Prostate gland (tissue), 2 donors: Measurements from ENCODE around the gene FAM237A.

Source experiments
- POLR2A ChIP-seq: fragments of 450-650 bp; IDR thresholded peaks from one replicate; pipeline ENCODE4 v1.6.1; 2016; ENCODE audit warnings: antibody characterized with exemption, mild to moderate bottlenecking
- POLR2AphosphoS5 ChIP-seq: sonication (generic); formaldehyde crosslinking; IDR thresholded peaks from one replicate; pipeline ENCODE4 v1.6.1; 2017; ENCODE audit warnings: antibody characterized with exemption
- TF ChIP-seq, protein P1 (sequence below), 4 experiments: fragments of 200-600 bp in 2 of 4; fragments of 450-650 bp in 2 of 4; sonication (generic) in 2 of 4; IDR thresholded peaks; 1 replicate in 3 of 4; 2 replicates in 1 of 4; pipeline ENCODE4 v1.5.1; 2016 to 2019; ENCODE audit warnings: antibody characterized with exemption in 4 of 4, mild to moderate bottlenecking in 2 of 4, moderate library complexity in 2 of 4

DNA sequence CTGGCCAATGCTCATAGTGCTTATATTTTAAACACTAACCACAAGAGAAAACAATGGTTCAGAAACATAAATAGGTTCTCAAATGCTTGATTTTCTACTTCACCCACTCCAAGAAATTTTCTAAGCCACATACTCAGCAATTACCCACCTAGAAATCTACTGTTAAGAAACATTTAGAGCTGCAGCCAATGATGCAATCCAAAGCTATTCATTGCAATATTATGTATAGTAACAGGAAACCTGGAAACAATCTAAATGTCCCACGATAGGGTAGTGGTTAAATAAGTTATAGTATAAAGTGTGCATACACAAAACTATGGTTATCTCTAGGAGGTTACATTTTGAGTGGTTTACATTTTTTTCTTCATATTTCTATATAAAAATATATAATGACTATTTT, 5.7 kb downstream of the FAM237A start:
- TF ChIP-seq, protein P1, sequence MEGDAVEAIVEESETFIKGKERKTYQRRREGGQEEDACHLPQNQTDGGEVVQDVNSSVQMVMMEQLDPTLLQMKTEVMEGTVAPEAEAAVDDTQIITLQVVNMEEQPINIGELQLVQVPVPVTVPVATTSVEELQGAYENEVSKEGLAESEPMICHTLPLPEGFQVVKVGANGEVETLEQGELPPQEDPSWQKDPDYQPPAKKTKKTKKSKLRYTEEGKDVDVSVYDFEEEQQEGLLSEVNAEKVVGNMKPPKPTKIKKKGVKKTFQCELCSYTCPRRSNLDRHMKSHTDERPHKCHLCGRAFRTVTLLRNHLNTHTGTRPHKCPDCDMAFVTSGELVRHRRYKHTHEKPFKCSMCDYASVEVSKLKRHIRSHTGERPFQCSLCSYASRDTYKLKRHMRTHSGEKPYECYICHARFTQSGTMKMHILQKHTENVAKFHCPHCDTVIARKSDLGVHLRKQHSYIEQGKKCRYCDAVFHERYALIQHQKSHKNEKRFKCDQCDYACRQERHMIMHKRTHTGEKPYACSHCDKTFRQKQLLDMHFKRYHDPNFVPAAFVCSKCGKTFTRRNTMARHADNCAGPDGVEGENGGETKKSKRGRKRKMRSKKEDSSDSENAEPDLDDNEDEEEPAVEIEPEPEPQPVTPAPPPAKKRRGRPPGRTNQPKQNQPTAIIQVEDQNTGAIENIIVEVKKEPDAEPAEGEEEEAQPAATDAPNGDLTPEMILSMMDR (IDR thresholded peaks at IDR 0.05): no peak
- TF ChIP-seq POLR2A (no peak), POLR2AphosphoS5 (no peak)
